Endometrium (tissue), 2 donors: ENCODE measurements around the gene PDLIM1.

Experiments used
- FAIRE-seq: peaks from 2 replicates; lab custom pipeline; 2012; peaks lifted over from hg19 to GRCh38; lab: Jason Lieb, UNC
- donor health status: control.
- donor health status: control.

Gene PDLIM1

DNA sequence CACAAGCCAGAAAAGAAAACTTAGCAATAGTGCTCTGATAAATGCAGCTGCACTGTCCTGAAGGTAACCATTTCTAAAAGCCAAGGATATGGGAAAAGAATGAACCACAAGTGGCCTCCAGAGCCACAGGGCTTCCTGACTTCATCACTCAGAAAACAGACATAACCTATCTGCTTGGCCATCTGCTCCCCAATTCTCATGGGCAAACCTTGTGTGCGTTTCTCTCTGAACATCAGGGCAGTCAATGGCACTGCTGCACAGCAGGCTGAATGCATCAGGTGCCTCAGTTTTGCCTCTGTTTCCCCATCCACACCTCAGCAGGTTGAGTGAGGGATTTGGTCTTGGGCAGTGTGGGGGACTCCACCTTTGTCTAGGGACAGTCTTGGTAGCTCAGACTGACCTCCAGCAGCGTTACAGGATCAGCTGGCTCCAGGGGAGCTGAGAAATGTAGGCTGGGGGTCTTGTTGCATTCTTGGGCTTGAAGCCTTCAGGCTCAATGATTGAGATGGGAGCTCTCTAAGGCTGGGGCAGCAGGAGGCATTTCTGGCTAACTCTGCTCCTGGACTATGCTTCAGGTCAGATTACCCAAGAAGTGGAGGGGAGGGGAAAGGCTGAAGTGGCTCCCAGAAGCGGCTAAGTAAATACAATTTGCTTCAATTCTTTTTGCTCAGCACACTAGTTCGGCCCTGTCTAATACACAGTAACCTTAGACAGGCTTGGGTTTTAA lies 23.6 kb upstream of the PDLIM1 start:
- FAIRE-seq, result no peak

DNA sequence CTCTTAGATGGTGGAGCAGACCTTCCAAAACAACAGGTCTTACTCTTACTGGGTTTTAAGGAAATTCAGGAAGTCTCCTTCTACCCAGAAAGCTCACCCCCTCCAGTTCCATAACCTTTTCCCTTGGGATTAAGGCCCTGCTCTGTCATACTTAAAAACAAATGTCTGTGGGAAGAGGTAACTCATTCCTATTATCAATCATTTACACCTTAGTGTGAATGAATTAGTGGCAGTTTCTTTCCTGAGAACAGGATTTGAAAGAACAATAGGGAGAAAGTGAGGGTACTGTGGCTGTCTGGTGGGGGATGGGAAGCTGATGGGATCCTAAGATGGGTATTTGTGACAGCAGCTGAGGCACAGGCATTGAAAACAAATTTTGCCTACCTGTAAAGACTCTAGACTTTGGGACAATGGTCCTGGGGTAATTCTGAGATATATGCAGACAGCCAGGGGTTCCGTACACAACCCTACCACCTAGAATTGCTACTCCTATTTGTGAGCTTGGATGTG lies 22.2 kb upstream of the PDLIM1 start:
- no peak for FAIRE-seq

DNA sequence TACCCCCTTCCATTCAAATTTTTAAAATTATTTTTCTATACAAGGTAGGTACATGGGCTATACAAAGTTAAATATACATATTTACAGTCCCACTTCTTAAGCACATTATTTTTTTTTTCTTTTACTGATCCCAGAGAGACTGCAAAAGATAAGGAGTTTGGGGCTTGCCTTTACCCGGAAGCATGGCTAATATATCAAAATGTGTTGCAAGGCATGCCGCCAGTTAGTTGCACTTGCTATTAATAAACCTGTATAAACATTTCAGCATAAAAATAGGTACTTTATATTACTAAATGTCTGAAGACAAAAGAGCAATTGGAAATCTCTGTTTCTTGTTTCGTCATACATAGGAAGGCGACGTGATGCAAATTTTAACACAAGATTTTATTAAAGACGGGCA lies 21.5 kb upstream of the PDLIM1 start:
- no peak for FAIRE-seq

DNA sequence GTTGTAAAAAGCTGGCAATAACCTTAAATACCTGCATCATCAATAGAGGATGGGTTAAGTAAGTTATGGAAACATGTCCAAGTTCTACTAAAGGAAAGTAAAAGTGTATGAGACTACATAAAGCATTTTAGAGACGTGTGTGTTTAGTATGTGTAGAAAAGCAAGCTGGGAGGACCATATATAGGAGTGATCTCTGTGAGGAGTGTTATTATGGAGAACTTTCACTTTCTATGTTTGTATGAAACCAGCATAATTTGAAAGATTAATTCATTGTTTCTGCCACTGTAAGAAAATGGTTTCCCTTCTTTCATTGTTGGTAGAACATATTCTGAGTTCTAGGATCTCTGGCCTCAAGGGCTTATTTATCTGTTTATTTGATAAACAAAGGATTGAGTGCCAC lies 19.2 kb upstream of the PDLIM1 start:
- no peak for FAIRE-seq

DNA sequence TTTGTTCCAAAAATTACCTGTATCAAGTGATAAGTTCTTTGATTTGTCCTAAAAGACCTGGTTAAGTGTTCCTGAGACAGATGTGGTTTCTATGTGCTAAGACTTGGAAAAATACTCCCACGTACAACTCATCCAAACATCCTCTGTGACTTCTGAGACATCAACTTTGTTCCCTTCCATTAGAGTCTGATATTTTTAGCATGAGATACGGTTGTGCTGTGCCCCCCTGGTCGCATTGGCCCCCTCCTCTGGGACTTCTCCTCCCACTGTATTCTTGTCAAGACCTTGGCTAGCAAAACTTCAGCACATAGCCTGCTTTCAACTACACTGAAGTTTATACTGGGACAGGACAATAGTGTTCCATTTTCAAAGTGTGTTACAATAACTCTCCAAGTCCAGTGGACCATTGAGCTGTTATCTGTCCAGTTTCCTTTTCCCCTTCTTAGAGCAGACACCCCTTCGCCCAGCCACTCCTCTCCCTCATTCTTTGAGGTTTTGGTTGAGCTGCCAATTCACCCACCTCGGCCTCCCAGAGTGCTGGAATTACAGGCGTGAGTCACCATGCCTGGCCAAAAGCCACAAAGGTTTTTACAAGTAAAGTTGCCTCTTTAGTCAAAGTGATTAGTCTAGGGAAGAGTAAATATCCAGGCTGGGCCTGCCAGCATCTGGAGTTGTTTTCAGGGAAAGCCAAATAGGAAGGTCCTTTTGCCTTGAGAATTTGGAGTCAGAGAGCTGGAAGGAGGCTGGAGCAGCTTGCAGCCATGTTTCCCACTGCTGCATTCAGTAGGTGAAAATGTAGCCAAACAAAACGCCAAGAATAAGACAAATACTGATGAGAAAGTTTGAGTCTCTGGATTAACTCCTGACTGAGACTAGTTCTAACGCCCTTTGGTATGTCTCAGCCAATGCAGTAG lies 17.8 kb upstream of the PDLIM1 start:
- FAIRE-seq, result peak; percentile 61

DNA sequence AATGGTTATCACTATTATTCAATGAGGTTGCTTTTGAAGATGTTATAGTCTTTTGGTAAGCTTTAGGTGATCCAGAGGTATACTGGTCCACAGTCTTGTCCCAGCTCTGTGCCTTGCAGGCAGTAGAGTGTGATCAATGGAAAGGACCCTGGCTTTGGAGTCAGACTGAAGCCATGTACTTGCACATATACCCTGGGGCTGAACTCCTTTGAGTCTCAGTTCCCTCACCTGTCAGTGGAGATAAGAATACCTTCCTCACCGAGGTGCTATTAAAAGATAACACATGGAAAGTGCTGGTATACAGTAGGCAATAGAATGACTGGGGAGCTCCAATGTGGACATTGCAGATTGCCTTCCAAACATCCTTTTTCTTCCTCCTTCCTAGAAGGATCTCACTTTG lies 16.0 kb upstream of the PDLIM1 start:
- no peak for FAIRE-seq

DNA sequence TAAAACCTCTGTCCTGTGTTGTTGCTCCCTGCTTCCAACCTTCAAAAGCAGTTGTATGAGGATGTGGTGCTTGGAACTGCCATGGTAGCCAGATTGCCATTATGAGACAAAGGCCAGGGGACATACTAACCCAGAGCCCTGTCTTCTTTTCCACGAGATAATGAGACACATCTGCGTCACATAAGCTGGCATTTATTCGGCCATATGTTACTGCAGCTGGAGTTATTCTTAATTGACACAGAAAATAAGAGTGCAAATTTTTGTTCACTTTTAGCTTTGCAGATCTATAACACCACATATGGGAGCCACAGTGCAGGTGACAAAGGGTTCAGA lies 15.5 kb upstream of the PDLIM1 start:
- no peak for FAIRE-seq

DNA sequence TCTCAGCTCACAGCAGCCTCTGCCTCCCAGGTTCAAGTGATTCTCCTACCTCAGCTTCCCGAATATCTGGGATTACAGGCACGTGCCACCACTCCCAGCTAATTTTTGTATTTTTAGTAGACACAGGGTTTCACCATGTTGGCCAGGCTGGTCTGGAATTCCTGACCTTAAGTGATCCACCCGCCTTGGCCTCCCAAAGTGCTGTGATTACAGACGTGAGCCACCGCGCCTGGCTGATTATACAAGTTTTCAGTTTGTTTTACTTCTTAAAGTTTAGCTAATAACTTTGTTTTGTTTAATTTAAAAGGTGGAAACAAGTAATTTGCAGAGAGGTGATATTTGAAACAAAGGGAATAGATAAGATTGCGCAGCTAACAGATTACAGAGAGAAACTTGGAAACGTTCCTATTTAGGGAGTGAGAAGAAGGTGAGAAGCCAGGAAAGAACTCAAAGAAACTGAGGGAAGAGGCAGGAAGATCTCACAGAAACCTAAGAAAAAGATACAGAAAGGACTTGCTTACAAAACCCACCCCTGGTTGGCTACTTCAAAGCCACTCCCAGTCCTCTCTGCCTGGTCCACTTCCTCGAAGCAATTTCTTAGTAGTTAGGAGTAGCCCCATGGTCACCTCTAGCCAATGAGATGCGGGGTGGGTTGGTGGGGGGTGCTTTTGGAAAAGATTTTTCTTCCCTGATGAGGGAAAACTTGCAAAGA lies 15.0 kb upstream of the PDLIM1 start:
- FAIRE-seq, result no peak

DNA sequence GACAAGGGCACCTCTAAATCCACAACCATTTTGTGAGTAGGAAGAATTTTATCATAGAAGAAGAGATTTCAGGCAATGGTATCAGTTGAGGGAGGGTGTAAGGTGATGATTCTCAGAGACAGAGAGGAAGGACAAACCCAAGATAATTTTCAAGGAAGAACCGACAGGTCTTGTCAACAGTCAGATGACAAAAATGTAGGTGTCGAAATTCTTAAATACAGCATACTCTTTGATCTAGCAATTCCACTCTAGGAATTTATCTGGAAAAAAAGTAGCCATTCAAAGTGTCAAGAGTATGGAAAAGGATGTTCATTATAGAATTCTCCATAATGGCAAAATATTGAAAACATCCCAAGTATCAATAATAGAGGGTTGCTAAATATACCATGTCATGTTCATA lies 14.2 kb upstream of the PDLIM1 start:
- no peak for FAIRE-seq

DNA sequence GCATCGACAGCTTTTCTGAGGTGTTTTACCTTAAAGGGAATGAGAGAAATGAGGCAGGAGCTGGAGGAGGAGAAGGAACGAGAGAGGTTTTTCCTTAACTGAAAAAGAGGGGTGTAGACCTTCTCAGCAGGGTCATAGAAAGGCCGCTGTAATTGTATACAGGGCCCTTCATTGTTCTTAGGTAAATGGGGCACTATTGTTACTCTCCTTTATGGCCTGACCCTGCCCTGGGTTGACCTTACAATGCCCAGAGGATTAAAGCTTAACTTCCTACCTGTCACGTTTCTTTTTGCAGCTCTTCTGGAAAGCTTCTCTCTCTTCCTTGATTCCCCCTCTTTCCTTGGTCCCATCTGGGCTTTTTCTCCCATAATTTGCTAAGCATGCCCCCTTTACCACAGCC lies 13.7 kb upstream of the PDLIM1 start:
- no peak for FAIRE-seq

DNA sequence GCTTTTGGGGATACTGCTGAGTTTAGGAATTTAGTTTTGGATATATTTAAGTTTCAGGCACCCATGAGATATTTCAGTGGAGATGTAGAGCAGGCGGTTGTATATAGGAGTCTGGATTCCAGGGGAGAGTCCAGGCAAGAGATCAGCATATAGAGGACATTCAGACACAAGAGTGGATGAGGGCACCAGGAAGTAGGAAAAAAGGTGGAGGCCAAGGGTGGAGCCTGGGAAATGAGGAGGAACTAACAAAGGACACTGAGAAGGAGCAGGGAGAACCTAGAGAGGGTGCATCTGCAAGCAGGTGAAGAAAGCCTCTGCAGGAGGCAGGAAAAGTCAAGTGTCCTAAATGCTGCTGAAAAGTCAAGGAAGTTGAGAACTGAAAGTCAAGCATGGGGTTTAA lies 13.1 kb upstream of the PDLIM1 start:
- no peak for FAIRE-seq

DNA sequence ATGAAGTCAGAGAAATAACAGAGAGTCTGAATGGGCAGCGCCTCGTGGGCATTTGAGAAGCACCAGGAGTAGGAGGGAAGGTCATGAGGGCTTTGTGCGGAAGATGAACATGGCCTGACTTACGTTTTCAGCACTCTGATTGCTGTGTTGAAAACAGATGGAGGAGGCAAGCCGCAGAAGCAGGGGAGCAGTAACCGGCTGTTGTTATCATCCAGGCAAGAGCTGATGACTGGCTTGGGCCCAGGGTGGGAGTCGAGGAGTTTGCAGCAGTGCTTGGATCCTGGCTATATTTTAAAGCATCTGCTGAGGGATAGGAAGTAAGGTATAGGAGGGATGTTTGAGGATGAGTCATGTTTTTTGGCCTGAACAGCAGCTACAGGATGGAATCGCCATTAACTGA lies 12.7 kb upstream of the PDLIM1 start:
- FAIRE-seq, result no peak

DNA sequence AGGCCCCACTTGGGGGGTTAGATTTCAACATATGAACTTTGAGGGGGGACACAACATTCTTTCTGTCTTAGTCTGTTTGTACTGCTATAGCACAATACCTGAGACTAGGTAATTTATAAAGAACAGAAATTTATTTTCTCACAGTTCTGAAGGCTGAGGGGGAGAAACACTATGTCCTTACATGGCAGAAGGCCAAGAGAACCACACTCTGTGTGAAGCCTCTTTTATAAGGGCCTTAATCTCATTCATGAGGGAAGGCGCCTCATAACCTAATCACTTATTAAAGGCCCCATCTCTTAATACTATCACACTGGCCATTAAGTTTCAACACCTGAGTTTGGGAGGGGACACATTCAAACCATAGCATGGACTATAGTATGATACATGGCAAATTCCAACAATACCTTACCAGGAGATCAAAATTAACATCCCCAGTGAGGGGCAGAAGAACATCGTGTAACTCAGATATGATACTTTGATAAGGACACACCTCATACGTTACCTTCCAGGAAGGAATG lies 9.3 kb upstream of the PDLIM1 start:
- no peak for FAIRE-seq

DNA sequence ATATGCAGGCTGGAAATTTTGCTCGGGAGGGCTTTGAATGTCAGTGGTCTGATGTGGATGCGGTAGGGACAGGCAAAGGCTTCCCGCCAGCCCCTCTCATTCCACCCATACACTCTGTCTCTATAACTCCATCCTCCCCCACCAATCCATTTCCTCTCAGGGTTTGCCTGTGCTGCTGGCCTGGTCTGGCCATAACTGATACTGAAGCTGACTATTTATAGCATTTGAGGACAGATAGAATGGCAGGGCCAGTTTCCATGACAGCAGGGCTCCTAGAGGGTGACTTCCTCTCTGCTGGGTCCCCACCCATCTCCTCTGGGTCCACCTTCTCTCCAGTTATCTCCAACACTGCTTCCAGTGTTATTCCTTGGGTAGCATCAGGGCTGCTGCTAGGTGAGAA lies 6.6 kb upstream of the PDLIM1 start:
- FAIRE-seq, result no peak

DNA sequence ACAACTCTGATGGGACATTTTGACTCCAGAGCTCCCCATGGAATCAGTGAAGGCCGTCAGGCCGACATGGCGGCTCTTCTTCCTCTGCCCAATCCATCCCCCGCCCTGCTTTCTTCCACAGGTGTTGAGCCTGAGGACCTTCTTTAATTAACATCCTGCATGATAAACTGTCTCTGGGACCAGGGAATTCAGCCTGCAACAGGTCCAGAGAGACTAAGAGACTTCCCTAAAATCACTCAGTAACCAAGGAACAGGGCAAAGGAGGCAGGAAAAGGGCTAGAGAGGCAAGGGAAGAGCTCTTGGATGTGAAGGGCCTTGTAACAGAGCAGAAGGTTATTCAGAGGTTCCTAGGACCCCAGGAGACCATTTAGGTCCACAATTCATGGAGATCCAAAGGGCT lies 6.0 kb upstream of the PDLIM1 start:
- FAIRE-seq, result no peak

DNA sequence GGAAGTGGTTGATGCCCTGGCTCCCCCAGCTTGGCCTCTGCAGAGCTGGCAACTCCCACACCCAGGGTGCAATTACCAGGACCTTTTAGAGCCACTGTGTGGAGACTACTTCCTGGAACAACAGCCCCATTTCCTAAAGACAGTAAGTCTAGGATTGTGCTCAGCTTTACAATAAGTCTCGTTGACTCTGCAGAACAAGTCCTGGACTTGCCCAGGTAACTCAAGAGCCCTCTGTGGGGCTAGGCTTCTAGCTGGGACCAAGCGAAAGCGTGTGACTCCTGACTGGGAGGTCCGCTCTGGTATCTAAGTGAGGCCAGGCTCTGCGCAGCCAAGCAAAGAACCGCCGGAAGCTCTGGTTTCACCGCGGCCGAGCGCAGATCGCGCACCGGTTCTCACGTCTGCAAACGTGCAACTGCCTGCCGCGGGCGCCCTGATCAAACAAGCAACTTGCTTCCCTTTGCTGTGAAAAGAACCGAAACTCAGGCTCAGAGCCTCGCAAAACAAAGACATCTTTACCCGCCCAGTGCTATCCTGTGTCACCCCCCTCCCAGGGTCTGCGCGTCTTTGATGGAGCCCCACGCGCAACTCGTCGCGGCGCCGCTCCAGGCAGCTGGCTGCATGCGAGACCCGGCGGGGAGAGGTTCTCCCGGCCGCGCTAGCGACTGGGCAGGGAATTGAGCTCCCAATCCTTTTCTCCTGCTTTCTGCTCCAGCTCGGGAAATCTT lies 4.4 kb upstream of the PDLIM1 start:
- no peak for FAIRE-seq

DNA sequence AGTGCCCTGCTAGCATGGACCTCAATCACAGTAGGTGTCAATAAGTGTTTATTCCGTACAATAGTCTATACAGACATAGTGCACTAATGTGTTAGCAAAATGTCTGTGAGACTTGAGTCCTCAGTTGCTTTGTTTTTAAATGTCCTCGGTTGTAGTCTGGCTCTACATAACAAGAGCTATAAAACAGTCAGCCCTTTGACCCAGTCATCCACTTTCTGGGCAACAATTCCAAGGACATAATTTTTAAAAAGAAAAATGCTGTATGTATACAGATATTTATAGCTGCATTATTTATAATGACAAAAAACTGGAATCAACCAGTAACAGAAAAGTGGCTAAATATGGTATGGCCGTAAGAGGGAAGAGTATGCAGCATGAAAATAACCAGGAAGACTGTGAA lies 2.8 kb upstream of the PDLIM1 start:
- FAIRE-seq, result no peak

DNA sequence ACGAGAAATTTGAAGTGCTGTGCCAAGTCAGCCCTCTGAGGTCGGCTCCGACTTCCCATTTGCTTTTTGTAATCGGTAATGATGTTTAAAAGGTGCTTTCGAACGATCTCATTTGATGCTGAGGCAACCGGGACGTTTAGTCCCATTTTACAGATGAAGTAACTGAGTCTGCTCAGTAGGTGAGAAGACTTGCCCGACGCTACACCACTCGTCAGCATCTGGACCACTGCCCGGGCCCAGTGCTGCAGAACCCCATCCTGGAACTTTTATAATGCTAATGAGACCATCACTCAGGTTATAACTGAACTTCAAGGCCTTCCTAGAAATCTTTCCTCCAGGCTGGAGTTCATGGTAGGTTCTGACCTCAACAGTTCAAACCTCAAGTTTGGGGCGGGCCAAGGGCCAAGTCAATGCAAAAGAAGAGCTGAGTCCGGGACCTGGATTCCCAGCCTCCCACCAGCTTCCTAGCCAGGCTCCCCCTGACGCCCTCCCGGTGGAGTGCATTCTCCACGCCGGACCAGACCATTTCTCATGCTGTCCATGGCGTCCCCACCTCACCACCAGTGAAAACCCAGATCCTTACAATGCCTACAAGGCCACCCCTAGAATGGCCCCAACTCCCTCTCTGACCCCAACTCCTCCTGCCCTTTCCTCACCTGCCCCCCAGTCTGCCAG lies 699 bp upstream of the PDLIM1 start:
- no peak for FAIRE-seq

DNA sequence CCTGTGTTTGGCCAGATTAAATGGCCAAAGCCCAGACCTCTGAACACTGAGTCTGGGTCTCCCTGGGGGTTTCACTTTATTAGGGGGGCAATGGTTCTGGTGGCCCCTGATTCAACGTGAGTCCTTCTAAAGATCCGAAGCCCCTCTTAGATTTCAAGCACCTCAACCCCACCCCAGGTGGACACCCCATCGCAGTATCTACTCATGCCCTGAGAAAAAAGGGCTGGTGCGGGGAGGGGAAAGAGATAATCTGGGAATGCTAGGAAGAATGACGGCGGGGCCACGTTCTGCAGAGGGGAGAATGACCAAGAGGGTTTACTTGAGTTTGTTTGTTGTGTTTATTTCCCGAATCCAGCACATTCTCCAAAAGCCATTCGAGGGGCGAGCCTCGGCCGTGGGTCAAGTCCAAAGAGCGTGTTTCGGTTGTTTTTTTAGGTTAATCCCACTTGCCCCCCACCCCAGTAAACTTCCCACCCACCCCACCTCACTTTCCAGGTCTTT lies 832 bp downstream of the PDLIM1 start:
- no peak for FAIRE-seq

DNA sequence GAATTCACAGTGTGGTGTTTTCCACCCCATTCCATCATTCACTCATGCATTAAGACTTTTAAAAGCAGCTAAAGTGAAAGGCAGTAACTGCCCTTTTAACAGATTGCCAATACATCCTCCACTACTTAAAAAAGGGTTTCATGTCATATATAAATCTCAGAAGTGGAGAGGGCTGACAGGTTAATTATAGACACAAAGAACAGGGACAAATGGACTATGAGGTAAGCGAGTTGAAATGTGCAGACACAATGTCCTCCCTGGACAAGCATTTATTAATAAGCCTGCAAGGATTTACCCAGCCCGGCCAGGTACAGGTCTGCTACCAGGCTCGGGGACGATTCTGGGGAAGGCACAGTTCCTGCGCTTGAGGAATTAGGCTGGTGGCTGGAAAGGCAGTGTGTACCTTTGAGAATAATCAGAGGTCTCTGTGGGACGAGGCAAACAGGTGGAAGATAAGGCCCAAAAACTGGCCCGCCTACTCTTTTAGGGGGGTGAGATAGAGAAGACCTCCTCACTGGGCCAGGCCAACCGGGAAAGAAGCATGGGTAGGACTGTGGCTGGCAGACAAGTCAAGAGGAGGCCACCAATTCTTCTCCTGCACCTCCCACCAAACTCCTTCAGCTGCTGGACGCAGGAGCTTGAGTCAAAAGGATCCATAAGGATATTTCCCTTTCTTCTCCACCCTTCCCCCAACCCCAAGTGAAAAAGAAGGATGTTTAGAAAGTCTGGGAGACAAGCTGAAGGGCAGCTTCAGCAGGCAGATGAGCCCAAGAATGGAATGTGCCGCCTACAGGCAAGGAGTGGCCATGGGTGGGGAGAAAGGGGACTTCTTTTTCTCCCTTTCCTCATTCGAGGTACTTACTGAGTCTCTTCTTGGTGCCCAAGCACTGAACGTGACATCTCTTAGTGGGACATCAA lies 1.5 kb downstream of the PDLIM1 start:
- no peak for FAIRE-seq
